ENCODE data around the gene LRRC61. TPM values are rescaled to one million over a fixed set of nuclear protein-coding genes. Genes with fewer than 3 reads are reported as not detected.

LRRC61 gene
- total RNA-seq, 4 donors from 2014 or later, result 16.6 to 26.0 (median 18.6) TPM

GRCh38 chr7:150338166-150338829 lies 15.1 kb downstream of the LRRC61 start:
- no peak overlapping the region for H3K4me3 ChIP-seq (ENCODE audit: low read depth, poor library complexity, severe bottlenecking)
- TF ChIP-seq POLR2A (IDR thresholded peaks at IDR 0.05), result no peak
- TF ChIP-seq, protein P1, sequence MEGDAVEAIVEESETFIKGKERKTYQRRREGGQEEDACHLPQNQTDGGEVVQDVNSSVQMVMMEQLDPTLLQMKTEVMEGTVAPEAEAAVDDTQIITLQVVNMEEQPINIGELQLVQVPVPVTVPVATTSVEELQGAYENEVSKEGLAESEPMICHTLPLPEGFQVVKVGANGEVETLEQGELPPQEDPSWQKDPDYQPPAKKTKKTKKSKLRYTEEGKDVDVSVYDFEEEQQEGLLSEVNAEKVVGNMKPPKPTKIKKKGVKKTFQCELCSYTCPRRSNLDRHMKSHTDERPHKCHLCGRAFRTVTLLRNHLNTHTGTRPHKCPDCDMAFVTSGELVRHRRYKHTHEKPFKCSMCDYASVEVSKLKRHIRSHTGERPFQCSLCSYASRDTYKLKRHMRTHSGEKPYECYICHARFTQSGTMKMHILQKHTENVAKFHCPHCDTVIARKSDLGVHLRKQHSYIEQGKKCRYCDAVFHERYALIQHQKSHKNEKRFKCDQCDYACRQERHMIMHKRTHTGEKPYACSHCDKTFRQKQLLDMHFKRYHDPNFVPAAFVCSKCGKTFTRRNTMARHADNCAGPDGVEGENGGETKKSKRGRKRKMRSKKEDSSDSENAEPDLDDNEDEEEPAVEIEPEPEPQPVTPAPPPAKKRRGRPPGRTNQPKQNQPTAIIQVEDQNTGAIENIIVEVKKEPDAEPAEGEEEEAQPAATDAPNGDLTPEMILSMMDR (IDR thresholded peaks at IDR 0.05), result no peak
- WGBS, 2 donors, result 77 to 82% methylated on average over 7 to 11 of the region's 11 CpGs
- no peak for DNase-seq (ENCODE audit: low spot score in 2 of 2)
- intact Hi-C loops (cut with DNase I; ENCODE audit: low total_unique reads), result no loop called here

DNA sequence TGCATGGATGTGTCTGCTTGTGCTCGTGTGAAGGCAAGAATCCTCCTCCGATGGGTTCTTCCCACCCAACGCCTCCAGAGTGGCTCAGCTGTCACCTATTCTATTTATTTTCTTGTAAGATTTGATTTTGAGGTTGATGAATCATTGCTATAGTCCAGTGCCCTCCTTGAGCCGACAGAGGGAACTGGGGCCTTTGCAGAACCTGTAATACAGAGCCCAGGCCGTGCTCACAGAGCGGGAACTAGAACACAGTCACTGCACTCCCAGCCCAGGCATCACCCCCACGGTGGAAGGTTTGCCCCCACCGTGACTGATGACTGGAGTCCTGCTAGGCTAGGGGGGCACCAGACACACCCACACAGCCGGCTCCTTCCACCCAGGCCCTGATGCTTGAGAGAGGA lies 16.3 kb downstream of the LRRC61 start:
- intact Hi-C loops (cut with DNase I; ENCODE audit: low total_unique reads), result no loop called here
- no peak for DNase-seq (ENCODE audit: low spot score in 2 of 2)
- WGBS, 2 donors, result 75 to 79% methylated on average over 9 of the region's 9 CpGs
- TF ChIP-seq POLR2A (IDR thresholded peaks at IDR 0.05), result no peak
- H3K4me3 ChIP-seq (ENCODE audit: low read depth, poor library complexity, severe bottlenecking), result no peak overlapping the region

GRCh38 chr7:150340024-150340749 lies 17.0 kb downstream of the LRRC61 start:
- H3K4me3 ChIP-seq (ENCODE audit: low read depth, poor library complexity, severe bottlenecking), result no peak overlapping the region
- TF ChIP-seq, protein P1 (IDR thresholded peaks at IDR 0.05), result no peak
- DNase-seq (ENCODE audit: low spot score in 2 of 2), result peak in 1 of 2 donors; percentile 86
- 12 to 18% methylated on average over 27 to 39 of the region's 39 CpGs for WGBS, 2 donors
- intact Hi-C loops (cut with DNase I; ENCODE audit: low total_unique reads), result no loop called here

GRCh38 chr7:150340875-150341262 lies 17.7 kb downstream of the LRRC61 start:
- TF ChIP-seq, protein P1 (IDR thresholded peaks at IDR 0.05), result no peak
- intact Hi-C loops (cut with DNase I; ENCODE audit: low total_unique reads), result no loop called here
- DNase-seq (ENCODE audit: low spot score in 2 of 2), result no peak
- H3K4me3 ChIP-seq (ENCODE audit: low read depth, poor library complexity, severe bottlenecking), result peak overlapping the region; percentile 0
- WGBS, 2 donors, result 3 to 7% methylated on average over 29 of the region's 29 CpGs

- peak in 1 of 2 donors; percentile 90 for DNase-seq (ENCODE audit: low spot score in 2 of 2)
- TF ChIP-seq, protein P1 (IDR thresholded peaks at IDR 0.05), result no peak
- TF ChIP-seq POLR2A (IDR thresholded peaks at IDR 0.05), result no peak
- WGBS, 2 donors, result 6 to 19% methylated on average over 32 to 49 of the region's 49 CpGs
- H3K4me3 ChIP-seq (ENCODE audit: low read depth, poor library complexity, severe bottlenecking), result peak within 1 kb of the TSS; percentile 0
- intact Hi-C loops (cut with DNase I; ENCODE audit: low total_unique reads), result no loop called here
Observed at GRCh38 chr7:150341263-150342120, 18.3 kb downstream of the LRRC61 start, which contains the start of gene RARRES2. TSS of gene RARRES2 (minus strand) at chr7:150341629. CDS start at chr7:150340609, 1,020 bp downstream.

- TF ChIP-seq, protein P1 (IDR thresholded peaks at IDR 0.05), result no peak
- no peak for TF ChIP-seq POLR2A (IDR thresholded peaks at IDR 0.05)
Observed at GRCh38 chr7:150342121-150342408, 18.9 kb downstream of the LRRC61 start.

More at GRCh38 chr7:150342121-150342408, 18.9 kb downstream of the LRRC61 start:
- intact Hi-C loops (cut with DNase I; ENCODE audit: low total_unique reads), result no loop called here
- no peak for DNase-seq (ENCODE audit: low spot score in 2 of 2)
- H3K4me3 ChIP-seq (ENCODE audit: low read depth, poor library complexity, severe bottlenecking), result no peak overlapping the region
- WGBS, 2 donors, result 83 to 88% methylated on average over 9 of the region's 9 CpGs
